Measurements from ENCODE around the gene UNC119B. TPM values are rescaled to one million over a fixed set of nuclear protein-coding genes. Genes with fewer than 3 reads are reported as not detected.
"Not testable (repeated sequence)": the region's sequence is repeated elsewhere in the genome, so short reads cannot be mapped to it uniquely, and the experiment has no call there.

Gene UNC119B
- polyA plus RNA-seq, 10 donors: 12.8 to 23.6 (median 14.9) TPM

- DNase-seq: no peak
These were observed 8.8 kb downstream of the UNC119B start for GRCh38 chr12:120719072-120719471.

- no peak for DNase-seq
These were observed 9.4 kb downstream of the UNC119B start for GRCh38 chr12:120719496-120720233.

- no peak for DNase-seq
These were observed 10.2 kb downstream of the UNC119B start for GRCh38 chr12:120720234-120720986.

- no peak for DNase-seq
These were observed 10.9 kb downstream of the UNC119B start for GRCh38 chr12:120720987-120721801.

GRCh38 chr12:120721866-120722265, 11.6 kb downstream of the UNC119B start:
- DNase-seq: no peak

- no peak for DNase-seq
These were observed 12.5 kb downstream of the UNC119B start for GRCh38 chr12:120722784-120723183.

GRCh38 chr12:120724720-120725119, 14.5 kb downstream of the UNC119B start:
- no peak for DNase-seq

- no peak for DNase-seq
These were observed 14.9 kb downstream of the UNC119B start for GRCh38 chr12:120725151-120725658.

- DNase-seq: peak; percentile 82 to 95 (median 91)
These were observed 15.6 kb downstream of the UNC119B start, which contains the start of gene ACADS for GRCh38 chr12:120725659-120726509. TSS of gene ACADS (plus strand) at chr12:120725826. CDS start at chr12:120725886, 60 bp downstream.

- DNase-seq: no peak
These were observed 16.2 kb downstream of the UNC119B start for GRCh38 chr12:120726510-120726793.

GRCh38 chr12:120726961-120727360, 16.7 kb downstream of the UNC119B start:
- DNase-seq: no peak

- not testable (repeated sequence) for DNase-seq
These were observed 21.9 kb downstream of the UNC119B start for GRCh38 chr12:120732198-120732597.

GRCh38 chr12:120733574-120733973, 23.3 kb downstream of the UNC119B start:
- no peak for DNase-seq

- no peak for DNase-seq
These were observed 24.0 kb downstream of the UNC119B start for GRCh38 chr12:120734210-120734609.

GRCh38 chr12:120735181-120735580, 24.9 kb downstream of the UNC119B start:
- DNase-seq: no peak

GRCh38 chr12:120736404-120737331, 26.4 kb downstream of the UNC119B start:
- no peak for DNase-seq

- DNase-seq: no peak
These were observed 27.4 kb downstream of the UNC119B start for GRCh38 chr12:120737557-120738251.

GRCh38 chr12:120738252-120739030, 28.2 kb downstream of the UNC119B start:
- no peak for DNase-seq
